Measurements from ENCODE around the gene SLC6A18.

DNA sequence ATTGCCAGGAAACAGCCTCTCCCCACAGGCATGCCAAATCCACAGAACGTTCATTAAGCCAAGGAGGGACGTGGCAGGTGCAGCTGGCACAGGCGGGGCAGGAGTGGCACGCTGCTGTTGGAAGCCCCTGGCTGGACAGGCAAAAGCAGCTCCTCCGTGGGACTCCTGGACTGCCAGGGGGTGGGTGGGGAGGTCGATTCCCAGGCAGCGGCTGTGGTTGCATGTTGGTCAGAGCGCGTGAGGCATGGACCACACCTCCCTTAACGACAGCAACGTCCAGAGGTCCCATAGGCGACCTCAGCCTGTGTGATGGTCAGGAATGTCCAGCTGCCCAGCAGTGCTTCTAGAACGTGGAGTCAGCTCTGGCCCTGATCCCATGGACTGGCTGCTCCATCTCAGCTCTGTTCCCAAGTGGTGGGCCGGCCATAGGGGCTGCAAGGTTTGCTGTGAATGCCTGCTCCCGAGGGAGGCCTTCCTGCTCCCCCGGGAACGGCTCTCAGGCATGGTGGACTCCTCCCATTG, 16.9 kb upstream of the SLC6A18 start:
- TF ChIP-seq, protein P1, sequence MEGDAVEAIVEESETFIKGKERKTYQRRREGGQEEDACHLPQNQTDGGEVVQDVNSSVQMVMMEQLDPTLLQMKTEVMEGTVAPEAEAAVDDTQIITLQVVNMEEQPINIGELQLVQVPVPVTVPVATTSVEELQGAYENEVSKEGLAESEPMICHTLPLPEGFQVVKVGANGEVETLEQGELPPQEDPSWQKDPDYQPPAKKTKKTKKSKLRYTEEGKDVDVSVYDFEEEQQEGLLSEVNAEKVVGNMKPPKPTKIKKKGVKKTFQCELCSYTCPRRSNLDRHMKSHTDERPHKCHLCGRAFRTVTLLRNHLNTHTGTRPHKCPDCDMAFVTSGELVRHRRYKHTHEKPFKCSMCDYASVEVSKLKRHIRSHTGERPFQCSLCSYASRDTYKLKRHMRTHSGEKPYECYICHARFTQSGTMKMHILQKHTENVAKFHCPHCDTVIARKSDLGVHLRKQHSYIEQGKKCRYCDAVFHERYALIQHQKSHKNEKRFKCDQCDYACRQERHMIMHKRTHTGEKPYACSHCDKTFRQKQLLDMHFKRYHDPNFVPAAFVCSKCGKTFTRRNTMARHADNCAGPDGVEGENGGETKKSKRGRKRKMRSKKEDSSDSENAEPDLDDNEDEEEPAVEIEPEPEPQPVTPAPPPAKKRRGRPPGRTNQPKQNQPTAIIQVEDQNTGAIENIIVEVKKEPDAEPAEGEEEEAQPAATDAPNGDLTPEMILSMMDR (conservative IDR thresholded peaks at IDR 0.05 in 1 of 2, IDR thresholded peaks at IDR 0.05 in 1 of 2; ENCODE audit: low read depth in 1 of 2, low read length in 2 of 2), result no peak
- no peak for TF ChIP-seq EZH2 (IDR thresholded peaks at IDR 0.05; ENCODE audit: low read length, missing control alignments)

Measured in fibroblast of lung (primary cell).